PC-9 (cell line): ENCODE results near the gene CAPZB.

Experiments
- EZH2 ChIP-seq: fragments of 200-600 bp; sonication (generic); IDR thresholded peaks from 2 replicates; pipeline ENCODE4 v1.8.0; 2017; ENCODE audit warnings: antibody characterized with exemption, low read depth
- TF ChIP-seq, protein P1 (sequence below): fragments of 200-600 bp; sonication (generic); conservative IDR thresholded peaks from 2 replicates; pipeline ENCODE4 v1.6.1; 2017; ENCODE audit warnings: mixed run types, antibody characterized with exemption, mild to moderate bottlenecking, moderate library complexity

DNA sequence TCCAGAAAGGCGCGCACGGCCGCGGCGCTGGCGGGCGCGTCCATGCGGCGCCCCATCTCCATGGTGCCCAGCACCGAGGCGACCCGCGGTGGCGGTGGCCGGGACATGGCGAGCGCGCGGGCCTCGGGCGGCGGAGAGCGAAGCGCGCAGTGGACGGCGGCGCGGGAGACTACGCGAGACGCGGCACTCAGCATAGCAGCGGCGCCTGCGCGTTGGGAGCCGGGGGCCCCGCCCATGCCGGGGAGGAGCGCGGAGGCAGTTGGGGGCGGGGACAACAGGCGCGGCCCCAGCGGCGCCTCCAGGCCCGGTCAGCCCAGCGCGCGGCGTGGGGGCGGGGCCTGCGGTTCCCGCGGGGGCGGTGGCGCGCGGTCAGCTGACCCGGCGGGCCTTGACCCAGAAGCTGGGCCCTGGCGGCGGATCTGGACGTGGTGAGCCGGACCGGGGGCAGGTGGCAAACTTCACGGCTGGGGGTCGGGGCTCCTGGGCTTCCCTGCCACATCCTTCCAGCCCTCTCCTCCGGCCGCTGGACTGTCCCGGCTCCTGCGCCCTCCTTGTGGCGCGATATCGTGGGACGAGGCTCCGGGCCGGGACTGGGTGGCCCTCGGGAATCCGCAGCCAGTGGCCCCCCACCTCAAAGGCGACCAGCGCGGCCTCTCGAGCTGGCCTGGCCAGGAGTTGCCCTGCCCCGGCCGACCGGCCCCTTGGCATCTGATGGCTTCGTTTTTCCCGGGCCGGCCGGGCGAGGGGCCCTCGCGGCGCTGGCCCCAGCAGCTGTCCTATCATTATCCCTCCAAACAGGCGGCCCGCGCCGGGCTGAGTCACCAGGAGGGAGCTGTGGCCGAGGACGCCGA lies 173.2 kb downstream of the CAPZB start, which contains the start of the genes AKR7A2 and SLC66A1:
- TF ChIP-seq, protein P1, sequence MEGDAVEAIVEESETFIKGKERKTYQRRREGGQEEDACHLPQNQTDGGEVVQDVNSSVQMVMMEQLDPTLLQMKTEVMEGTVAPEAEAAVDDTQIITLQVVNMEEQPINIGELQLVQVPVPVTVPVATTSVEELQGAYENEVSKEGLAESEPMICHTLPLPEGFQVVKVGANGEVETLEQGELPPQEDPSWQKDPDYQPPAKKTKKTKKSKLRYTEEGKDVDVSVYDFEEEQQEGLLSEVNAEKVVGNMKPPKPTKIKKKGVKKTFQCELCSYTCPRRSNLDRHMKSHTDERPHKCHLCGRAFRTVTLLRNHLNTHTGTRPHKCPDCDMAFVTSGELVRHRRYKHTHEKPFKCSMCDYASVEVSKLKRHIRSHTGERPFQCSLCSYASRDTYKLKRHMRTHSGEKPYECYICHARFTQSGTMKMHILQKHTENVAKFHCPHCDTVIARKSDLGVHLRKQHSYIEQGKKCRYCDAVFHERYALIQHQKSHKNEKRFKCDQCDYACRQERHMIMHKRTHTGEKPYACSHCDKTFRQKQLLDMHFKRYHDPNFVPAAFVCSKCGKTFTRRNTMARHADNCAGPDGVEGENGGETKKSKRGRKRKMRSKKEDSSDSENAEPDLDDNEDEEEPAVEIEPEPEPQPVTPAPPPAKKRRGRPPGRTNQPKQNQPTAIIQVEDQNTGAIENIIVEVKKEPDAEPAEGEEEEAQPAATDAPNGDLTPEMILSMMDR = no peak
- no peak for TF ChIP-seq EZH2
